HUES64 (cell line): ENCODE results near the gene WWOX.

Experiments used
- H3K27ac ChIP-seq: 2 replicates; pipeline ENCODE4 v1.7.0; 2013; ENCODE audit warnings: low read depth, low read length, inconsistent platforms
- H3K27me3 ChIP-seq: 2 replicates; pipeline ENCODE4 v1.6.1; 2013; ENCODE audit warnings: mild to moderate bottlenecking, low read length; ENCODE audit not compliant: insufficient read depth
- H3K36me3 ChIP-seq: 2 replicates; pipeline ENCODE4 v1.6.1; 2013; ENCODE audit warnings: mild to moderate bottlenecking, low read length; ENCODE audit not compliant: insufficient read depth
- H3K4me1 ChIP-seq: 2 replicates; pipeline ENCODE4 v1.6.1; 2013; ENCODE audit warnings: mild to moderate bottlenecking, low read length, moderate library complexity; ENCODE audit not compliant: insufficient read depth
- H3K4me3 ChIP-seq: 2 replicates; pipeline ENCODE4 v1.5.1; 2013; ENCODE audit warnings: mild to moderate bottlenecking, low read length, moderate library complexity
- H3K9ac ChIP-seq: 2 replicates; pipeline ENCODE4 v1.6.1; 2013; ENCODE audit warnings: mild to moderate bottlenecking, low read depth, low read length
- H3K9me3 ChIP-seq: 2 replicates; pipeline ENCODE4 v1.6.1; 2013; ENCODE audit warnings: low read depth, low read length; ENCODE audit not compliant: insufficient read depth
- WGBS: fragments of 150-250, 120-280 bp; methylation state at CpG from one replicate; pipeline ENCODE4 v1.1.7; 2013; ENCODE audit warnings: missing lambda C conversion rate; 5-methylcytosine and 5-hydroxymethylcytosine counted together

WWOX gene

DNA sequence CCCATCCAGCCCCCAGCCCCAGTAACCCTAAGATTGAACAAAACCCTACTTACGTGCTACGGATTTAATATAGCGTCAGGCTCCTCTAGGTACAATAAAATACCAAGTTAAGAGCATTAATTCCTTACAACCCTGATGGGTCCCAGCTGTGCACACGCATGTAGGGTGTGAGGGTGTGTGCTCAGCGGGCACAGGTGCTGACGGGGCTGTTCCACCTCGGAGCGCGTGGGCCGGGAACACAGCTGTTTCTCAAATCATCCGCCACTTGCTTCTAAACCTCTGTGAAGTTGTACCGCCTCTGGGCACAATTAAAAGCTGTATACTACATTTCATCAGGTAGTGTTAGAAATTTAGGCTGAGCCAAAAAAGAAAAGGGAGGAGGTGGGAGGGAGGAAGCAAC, 1022.5 kb downstream of the WWOX start:
- no peak overlapping the region for H3K9ac ChIP-seq
- H3K4me1 ChIP-seq = no peaks in the 10 kb centered on the region
- no peaks in the 10 kb centered on the region for H3K9me3 ChIP-seq
- no peak overlapping the region for H3K27ac ChIP-seq
- no peak overlapping the region for H3K4me3 ChIP-seq
- no peaks in the 10 kb centered on the region for H3K36me3 ChIP-seq
- no peaks in the 10 kb centered on the region for H3K27me3 ChIP-seq
- 96% methylated on average over 11 of the region's 12 CpGs for WGBS

DNA sequence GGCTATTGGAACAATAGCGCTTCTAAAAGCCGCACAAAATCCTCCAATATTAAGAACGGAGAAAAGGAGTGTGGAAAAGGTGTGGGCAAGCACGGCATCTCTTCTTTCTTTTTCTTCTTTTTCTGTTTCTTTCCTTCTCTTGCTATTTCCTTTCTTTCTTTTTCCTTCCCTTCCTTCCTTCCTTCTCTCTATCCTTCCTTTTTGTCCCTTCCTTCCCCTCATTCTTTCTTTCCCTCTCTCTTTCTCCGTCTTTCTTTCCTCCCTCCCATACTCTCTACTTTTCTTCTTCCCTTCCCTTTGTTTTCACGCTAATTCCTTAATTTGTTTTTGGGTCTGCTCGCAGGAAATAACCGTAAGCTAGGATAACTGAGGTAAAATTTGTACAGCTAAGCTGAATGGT, 1022.9 kb downstream of the WWOX start:
- Histone ChIP-seq H3K36me3 (no peaks in the 10 kb centered on the region), H3K27me3 (no peaks in the 10 kb centered on the region), H3K9me3 (no peaks in the 10 kb centered on the region), H3K9ac (no peak overlapping the region), H3K4me1 (no peaks in the 10 kb centered on the region), H3K4me3 (no peak overlapping the region), H3K27ac (no peak overlapping the region)
- 94% methylated on average over 8 of the region's 8 CpGs for WGBS

DNA sequence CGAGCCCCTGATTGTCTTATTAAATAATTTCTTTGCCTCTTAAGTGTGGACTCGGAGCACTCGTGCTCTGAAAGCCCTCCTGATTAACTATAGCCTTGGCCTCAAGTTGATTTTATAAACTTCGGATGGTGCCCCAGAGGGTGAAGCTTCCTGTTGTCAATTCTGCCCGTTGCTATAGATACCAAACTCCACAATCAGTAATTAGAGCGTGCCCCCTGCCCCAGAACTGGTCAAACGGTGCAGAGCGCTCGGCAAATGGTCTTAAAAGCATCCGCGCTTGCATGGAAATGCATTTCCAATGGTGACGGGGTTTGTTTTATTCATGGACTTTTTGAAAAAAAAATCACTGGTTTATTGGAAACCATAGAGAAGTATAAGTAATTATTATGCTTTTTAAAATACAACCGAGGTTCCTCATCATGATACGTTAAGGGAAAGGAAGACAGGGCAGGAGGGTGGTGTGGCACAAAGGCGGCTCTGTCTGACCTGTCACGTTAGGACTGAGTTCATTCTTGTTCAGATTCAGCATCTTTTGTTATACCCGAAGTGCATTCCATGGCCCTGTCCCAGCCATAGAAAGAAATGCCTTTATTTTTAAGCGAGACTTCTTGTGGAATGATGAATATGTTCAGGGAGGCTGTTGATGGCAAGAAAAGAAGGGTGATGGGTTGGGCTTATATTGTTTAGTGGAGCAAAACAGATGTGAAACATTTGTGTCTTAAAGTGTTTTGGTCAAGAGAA, 1024.7 kb downstream of the WWOX start:
- WGBS = 94% methylated on average over 18 of the region's 18 CpGs
- H3K9me3 ChIP-seq = no peaks in the 10 kb centered on the region

DNA sequence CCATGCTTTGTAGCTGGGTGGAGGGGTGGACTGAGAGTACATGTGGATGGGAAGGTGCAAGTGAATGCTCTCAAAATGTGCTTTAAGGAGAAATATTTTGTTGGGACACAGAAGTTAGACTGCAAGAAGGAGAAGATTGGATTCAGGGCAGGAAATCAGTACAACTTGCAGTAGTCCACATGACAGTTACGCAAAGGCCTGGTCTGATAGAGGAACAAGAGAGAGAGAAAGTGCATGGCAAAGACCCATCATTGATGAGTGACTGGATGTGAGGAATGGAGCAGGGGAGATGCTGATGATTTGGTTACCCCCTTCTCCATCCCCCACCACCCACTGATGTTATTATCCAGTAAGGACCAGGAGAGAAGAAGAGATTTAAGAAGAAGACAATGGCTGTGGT, 1028.3 kb downstream of the WWOX start:
- 95% methylated on average over 1 of the region's 1 CpG for WGBS
- no peaks in the 10 kb centered on the region for H3K4me1 ChIP-seq
- H3K27ac ChIP-seq = no peak overlapping the region
- no peaks in the 10 kb centered on the region for H3K36me3 ChIP-seq
- no peak overlapping the region for H3K9ac ChIP-seq
- no peaks in the 10 kb centered on the region for H3K27me3 ChIP-seq
- H3K9me3 ChIP-seq = no peaks in the 10 kb centered on the region
- no peak overlapping the region for H3K4me3 ChIP-seq

More for the DNA sequence above, 1024.7 kb downstream of the WWOX start:
- Histone ChIP-seq H3K9ac (no peak overlapping the region), H3K4me1 (no peaks in the 10 kb centered on the region), H3K4me3 (no peak overlapping the region), H3K36me3 (no peaks in the 10 kb centered on the region), H3K27me3 (no peaks in the 10 kb centered on the region), H3K27ac (no peak overlapping the region)

DNA sequence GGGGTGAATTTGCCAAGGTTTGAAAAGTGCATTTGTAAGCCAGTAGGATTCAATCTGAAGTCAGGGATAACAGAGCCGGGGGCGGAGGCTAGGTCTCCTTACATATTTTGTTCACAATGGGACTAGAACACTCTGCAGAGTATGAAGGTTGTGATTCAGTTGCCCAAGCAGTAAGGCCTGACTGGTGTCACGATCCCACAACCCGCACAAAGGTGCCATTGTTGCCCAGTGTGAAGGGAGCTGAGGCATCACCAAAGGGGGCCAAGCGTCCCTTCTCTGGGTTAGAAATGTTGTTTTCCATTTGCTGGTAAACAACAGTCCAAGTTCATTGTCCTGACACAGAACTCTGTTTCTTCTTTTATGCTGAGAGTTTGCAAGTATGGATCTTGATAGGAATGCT, 1029.3 kb downstream of the WWOX start:
- no peaks in the 10 kb centered on the region for H3K9me3 ChIP-seq
- H3K27ac ChIP-seq = no peak overlapping the region
- H3K36me3 ChIP-seq = no peaks in the 10 kb centered on the region
- no peak overlapping the region for H3K9ac ChIP-seq
- H3K27me3 ChIP-seq = no peaks in the 10 kb centered on the region
- 94% methylated on average over 5 of the region's 5 CpGs for WGBS
- H3K4me3 ChIP-seq = no peak overlapping the region
- H3K4me1 ChIP-seq = no peaks in the 10 kb centered on the region

DNA sequence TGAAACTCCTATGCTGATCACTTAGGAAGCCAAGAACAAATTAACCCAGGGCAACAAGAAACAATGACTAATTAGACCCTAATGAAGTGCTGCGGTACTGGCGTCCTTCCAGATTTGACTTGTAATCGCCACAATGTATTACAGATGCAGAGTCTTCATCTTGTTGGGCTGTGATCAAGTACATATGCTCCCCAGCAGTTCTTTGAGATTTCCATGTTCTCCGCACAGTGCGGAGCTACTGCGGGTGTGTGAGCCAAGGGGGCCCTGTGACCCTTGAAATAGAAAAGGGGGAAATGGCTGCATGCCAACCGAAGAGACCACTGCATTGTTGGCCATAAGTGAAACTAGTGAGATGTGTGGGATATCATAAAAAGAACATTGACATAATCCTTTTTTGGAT, 1031.2 kb downstream of the WWOX start:
- H3K36me3 ChIP-seq = no peaks in the 10 kb centered on the region
- no peak overlapping the region for H3K9ac ChIP-seq
- no peaks in the 10 kb centered on the region for H3K27me3 ChIP-seq
- H3K9me3 ChIP-seq = no peaks in the 10 kb centered on the region
- no peak overlapping the region for H3K4me3 ChIP-seq
- H3K27ac ChIP-seq = no peak overlapping the region
- H3K4me1 ChIP-seq = no peaks in the 10 kb centered on the region
- WGBS = 97% methylated on average over 7 of the region's 7 CpGs

DNA sequence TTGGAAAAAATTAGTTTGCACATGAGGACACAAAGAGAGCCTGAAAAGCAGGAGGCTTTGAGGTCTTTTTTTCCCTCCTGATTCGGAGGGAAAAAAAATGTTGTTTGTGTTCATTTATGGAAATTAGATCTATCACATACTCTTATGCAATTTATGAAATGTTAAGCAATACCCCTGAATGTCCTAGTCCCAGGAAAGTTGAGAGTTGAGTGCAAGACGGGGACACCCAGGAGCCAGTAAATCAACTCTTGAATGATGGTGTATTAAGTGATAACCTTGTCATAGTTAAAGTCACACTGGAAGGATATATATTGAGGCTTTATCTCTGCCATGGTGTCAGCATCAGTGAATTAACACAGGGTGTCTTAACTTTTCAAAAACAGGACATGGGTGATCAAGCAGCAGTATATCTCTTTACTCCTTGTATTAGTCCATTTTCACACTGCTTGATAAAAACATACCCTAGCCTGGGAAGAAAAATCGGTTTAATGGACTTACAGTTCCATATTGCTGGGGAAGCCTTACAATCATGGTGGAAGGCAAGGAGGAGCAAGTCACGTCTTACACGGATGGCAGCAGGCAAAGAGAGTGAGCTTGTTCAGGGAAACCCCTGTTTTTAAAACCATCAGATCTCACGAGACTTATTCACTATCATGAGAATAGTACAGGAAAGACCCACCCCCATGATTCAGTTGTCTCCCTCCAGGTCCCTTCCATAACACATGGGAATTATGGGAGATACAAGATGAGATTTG, 1032.0 kb downstream of the WWOX start:
- no peak overlapping the region for H3K27ac ChIP-seq
- H3K36me3 ChIP-seq = no peaks in the 10 kb centered on the region
- WGBS = 93% methylated on average over 5 of the region's 6 CpGs
- no peak overlapping the region for H3K9ac ChIP-seq
- no peaks in the 10 kb centered on the region for H3K9me3 ChIP-seq
- H3K4me1 ChIP-seq = no peaks in the 10 kb centered on the region
- no peak overlapping the region for H3K4me3 ChIP-seq
- no peaks in the 10 kb centered on the region for H3K27me3 ChIP-seq

DNA sequence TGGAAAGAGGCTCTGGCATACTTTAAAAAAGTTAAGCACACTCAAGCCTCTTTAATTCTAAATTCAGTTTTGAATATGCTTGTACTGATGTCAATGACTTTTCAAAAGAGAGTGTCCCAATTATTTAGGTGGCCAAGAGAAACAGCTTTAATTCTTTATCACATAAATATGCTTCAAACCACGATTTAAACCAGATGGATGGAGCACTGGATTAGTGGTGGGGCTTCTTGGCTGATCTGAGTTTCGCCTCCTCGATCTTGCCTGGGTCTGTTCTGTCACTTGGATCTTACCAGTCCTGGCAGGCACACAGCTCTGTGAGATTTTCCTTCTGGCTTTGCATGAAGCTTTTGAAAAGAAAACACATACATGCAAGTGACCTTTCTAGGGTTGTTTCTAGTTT, 1033.2 kb downstream of the WWOX start:
- H3K9me3 ChIP-seq = no peaks in the 10 kb centered on the region
- no peak overlapping the region for H3K27ac ChIP-seq
- WGBS = 96% methylated on average over 3 of the region's 3 CpGs
- no peak overlapping the region for H3K4me3 ChIP-seq
- H3K27me3 ChIP-seq = no peaks in the 10 kb centered on the region
- H3K4me1 ChIP-seq = no peaks in the 10 kb centered on the region
- no peaks in the 10 kb centered on the region for H3K36me3 ChIP-seq
- H3K9ac ChIP-seq = no peak overlapping the region

DNA sequence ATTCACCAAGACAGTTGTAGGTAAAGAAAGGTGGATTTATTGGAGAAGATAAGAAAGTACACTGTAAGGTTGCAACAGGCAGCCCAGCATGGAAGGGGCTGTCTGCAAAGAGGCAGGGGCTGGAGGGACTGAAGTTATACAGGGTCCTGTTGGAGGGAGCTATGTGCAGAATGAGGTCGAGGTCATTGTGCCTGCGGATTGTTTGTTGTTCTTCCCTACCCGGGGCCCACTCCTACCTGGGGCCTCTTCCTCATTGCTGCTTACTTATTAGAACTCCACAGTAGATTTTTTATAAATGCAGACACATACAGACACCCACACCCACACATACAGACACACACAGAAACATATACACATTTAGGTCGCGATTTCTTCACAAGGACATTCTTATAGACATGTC, 1034.8 kb downstream of the WWOX start:
- Histone ChIP-seq H3K27me3 (no peaks in the 10 kb centered on the region), H3K9ac (no peak overlapping the region), H3K36me3 (no peaks in the 10 kb centered on the region), H3K4me1 (no peaks in the 10 kb centered on the region), H3K27ac (no peak overlapping the region), H3K4me3 (no peak overlapping the region), H3K9me3 (no peaks in the 10 kb centered on the region)
- 90% methylated on average over 5 of the region's 5 CpGs for WGBS

DNA sequence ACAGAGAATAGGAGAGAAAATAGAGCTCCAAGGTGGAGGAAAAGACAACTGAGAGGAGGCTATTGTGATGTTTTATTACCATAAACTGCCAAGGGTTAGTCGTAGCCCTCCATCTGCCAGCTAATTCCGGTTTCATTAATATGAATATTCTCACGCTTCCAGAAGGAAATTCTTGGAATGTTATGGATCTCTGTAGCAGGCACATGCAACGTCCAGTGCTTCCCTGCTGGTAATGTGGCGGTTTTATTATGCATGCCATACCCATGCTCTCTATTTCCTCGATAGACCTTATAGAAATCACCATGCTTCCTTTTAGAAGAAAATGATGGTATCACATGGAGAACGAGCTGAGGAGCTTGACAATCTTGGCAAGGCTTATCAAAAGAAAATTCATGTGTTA, 1037.5 kb downstream of the WWOX start:
- H3K9me3 ChIP-seq = no peaks in the 10 kb centered on the region
- no peak overlapping the region for H3K9ac ChIP-seq
- no peaks in the 10 kb centered on the region for H3K27me3 ChIP-seq
- H3K4me1 ChIP-seq = no peaks in the 10 kb centered on the region
- no peak overlapping the region for H3K4me3 ChIP-seq
- H3K27ac ChIP-seq = no peak overlapping the region
- H3K36me3 ChIP-seq = no peaks in the 10 kb centered on the region
- 91% methylated on average over 7 of the region's 7 CpGs for WGBS

DNA sequence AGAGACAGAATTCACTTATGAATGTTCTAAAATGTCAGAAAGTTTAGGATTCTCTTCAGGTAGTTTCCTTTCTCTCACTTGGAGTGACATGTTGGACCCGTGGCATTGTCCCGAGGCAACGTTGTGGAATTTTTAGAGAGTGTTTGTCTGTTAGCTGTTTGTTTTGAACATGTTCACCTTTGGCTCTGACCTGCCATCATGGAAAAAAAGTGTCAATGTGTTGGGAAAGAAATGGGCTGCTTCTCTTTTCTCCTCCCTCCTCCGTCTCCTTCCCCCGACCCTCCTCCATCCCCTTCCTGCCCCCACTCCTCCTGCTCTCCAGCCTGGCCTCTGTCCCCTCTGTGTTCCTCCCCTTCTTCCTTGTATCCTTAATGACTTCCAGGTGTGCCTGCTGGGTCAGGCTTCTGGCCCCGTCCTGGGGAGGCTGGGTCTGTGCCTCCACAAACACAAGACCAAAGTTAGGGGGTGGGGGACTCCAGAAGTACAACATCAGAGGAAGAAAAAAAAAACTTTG, 1038.0 kb downstream of the WWOX start:
- H3K4me1 ChIP-seq = no peaks in the 10 kb centered on the region
- H3K36me3 ChIP-seq = no peaks in the 10 kb centered on the region
- H3K27me3 ChIP-seq = no peaks in the 10 kb centered on the region
- no peak overlapping the region for H3K9ac ChIP-seq
- H3K9me3 ChIP-seq = no peaks in the 10 kb centered on the region
- H3K27ac ChIP-seq = no peak overlapping the region
- 70% methylated on average over 6 of the region's 6 CpGs for WGBS
- no peak overlapping the region for H3K4me3 ChIP-seq
